OCI-LY1 (cell line): ENCODE results near the gene ACRBP.

Source experiments
- H2AFZ ChIP-seq: fragments of 200-600 bp; sonication (generic), shearing (Covaris generic); 2 replicates; pipeline ENCODE4 v1.6.0; 2014; ENCODE audit warnings: antibody characterized with exemption, mild to moderate bottlenecking, low read length
- H3F3A ChIP-seq: fragments of 200-600 bp; sonication (generic), shearing (Covaris generic); 2 replicates; pipeline ENCODE4 v1.6.0; 2014; ENCODE audit warnings: mild to moderate bottlenecking, antibody characterized with exemption, low read length, moderate library complexity; ENCODE audit not compliant: insufficient read depth
- H3K27ac ChIP-seq: fragments of 200-600 bp; sonication (generic); 2 replicates; pipeline ENCODE4 v1.5.1; 2014; ENCODE audit warnings: low read length, mixed run types, mild to moderate bottlenecking, low read depth; ENCODE audit not compliant: poor library complexity, severe bottlenecking
- H3K27me3 ChIP-seq: fragments of 200-600 bp; sonication (generic); 2 replicates; pipeline ENCODE4 v1.6.0; 2014; ENCODE audit warnings: antibody characterized with exemption, mild to moderate bottlenecking, low read length, moderate library complexity; ENCODE audit not compliant: insufficient read depth
- H3K36me3 ChIP-seq: fragments of 200-600 bp; sonication (generic); 2 replicates; pipeline ENCODE4 v1.6.1; 2014; ENCODE audit warnings: mild to moderate bottlenecking, antibody characterized with exemption, low read length, moderate library complexity, mixed read lengths; ENCODE audit not compliant: insufficient read depth
- H3K4me1 ChIP-seq: fragments of 200-600 bp; sonication (generic); 2 replicates; pipeline ENCODE4 v1.5.1; 2014; ENCODE audit warnings: mild to moderate bottlenecking, low read length, moderate library complexity; ENCODE audit not compliant: insufficient read depth, severe bottlenecking
- H3K4me2 ChIP-seq: fragments of 200-600 bp; sonication (generic), shearing (Covaris generic); 2 replicates; pipeline ENCODE4 v1.6.1; 2014; ENCODE audit warnings: low read length
- H3K4me3 ChIP-seq: fragments of 200-600 bp; sonication (generic); 2 replicates; pipeline ENCODE4 v1.5.1; 2014; ENCODE audit warnings: low read length, low read depth, mild to moderate bottlenecking, mixed read lengths; ENCODE audit not compliant: poor library complexity, severe bottlenecking
- H3K79me2 ChIP-seq: fragments of 200-600 bp; shearing (Covaris generic); 2 replicates; pipeline ENCODE4 v1.6.1; 2016; ENCODE audit warnings: mixed run types, low read length, mixed read lengths; ENCODE audit not compliant: insufficient read depth
- H3K9ac ChIP-seq: fragments of 200-600 bp; sonication (generic), shearing (Covaris generic); 2 replicates; pipeline ENCODE4 v1.6.1; 2014; ENCODE audit warnings: mild to moderate bottlenecking, low read length, mixed read lengths
- H3K9me2 ChIP-seq: fragments of 200-600 bp; sonication (generic), shearing (Covaris generic); 2 replicates; pipeline ENCODE4 v1.6.1; 2014; ENCODE audit warnings: low read depth, mild to moderate bottlenecking, low read length, mixed read lengths
- H3K9me3 ChIP-seq: fragments of 200-600 bp; shearing (Covaris generic); 2 replicates; pipeline ENCODE4 v1.6.1; 2014; ENCODE audit warnings: low read length, mixed read lengths
- H4K20me1 ChIP-seq: fragments of 200-600 bp; sonication (generic), shearing (Covaris generic); 2 replicates; pipeline ENCODE4 v1.6.0; 2016; ENCODE audit warnings: mild to moderate bottlenecking, low read length; ENCODE audit not compliant: insufficient read depth
- CTCF ChIP-seq: fragments of 200-600 bp; sonication (generic), shearing (Covaris generic); IDR thresholded peaks from 2 replicates; pipeline ENCODE4 v1.5.1; 2017; ENCODE audit warnings: mild to moderate bottlenecking, antibody characterized with exemption, low read length, moderate library complexity, mixed read lengths
- EZH2 ChIP-seq: fragments of 200-600 bp; sonication (generic), shearing (Covaris generic); IDR thresholded peaks from 2 replicates; pipeline ENCODE4 v1.8.0; 2017; ENCODE audit warnings: borderline replicate concordance, mixed run types, mild to moderate bottlenecking, antibody characterized with exemption, low read length, moderate library complexity, mixed read lengths

ACRBP gene

GRCh38 chr12:6684609-6685008, 37.4 kb upstream of the ACRBP start:
- H3K27ac ChIP-seq, result no peak overlapping the region
- no peaks in the 10 kb centered on the region for H3K9me2 ChIP-seq
- H4K20me1 ChIP-seq, result no peaks in the 10 kb centered on the region
- H3F3A ChIP-seq, result no peaks in the 10 kb centered on the region; the same call in none of the 2 replicates
- peaks cover 21% of the 10 kb centered on the region for H3K4me1 ChIP-seq
- H3K4me3 ChIP-seq, result no peak overlapping the region
- H3K9ac ChIP-seq, result no peak overlapping the region
- peaks cover 69% of the 10 kb centered on the region for H3K36me3 ChIP-seq
- TF ChIP-seq CTCF (peak; percentile 80), EZH2 (no peak)
- peaks cover 77% of the 10 kb centered on the region for H3K79me2 ChIP-seq
- no peak overlapping the region for H3K4me2 ChIP-seq
- H3K9me3 ChIP-seq, result no peaks in the 10 kb centered on the region
- no peak overlapping the region for H2AFZ ChIP-seq
- H3K27me3 ChIP-seq, result no peaks in the 10 kb centered on the region

DNA sequence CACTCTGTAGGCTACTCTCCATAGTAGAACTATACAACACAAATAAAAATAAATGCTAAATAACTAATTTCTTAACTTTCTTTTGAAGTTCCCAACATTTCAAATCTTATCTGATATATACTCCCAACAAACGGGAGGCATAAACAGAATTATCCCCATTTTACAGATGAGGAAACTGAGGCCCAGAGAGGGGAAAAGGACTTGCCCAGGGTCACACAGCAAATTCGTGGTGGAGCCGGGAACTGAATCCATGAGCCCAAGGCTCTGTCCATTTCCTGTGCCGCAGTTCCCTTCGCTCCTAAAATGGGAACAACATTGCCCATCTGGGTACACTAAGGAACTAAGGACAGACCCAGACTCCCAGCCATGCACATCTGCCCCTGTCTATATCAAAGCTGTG, 29.7 kb upstream of the ACRBP start:
- no peaks in the 10 kb centered on the region for H4K20me1 ChIP-seq

GRCh38 chr12:6672143-6672542, 24.9 kb upstream of the ACRBP start:
- Histone ChIP-seq H3K79me2 (no peaks in the 10 kb centered on the region), H3K9me2 (no peaks in the 10 kb centered on the region), H3K4me3 (no peak overlapping the region), H4K20me1 (no peaks in the 10 kb centered on the region), H2AFZ (no peak overlapping the region), H3K9ac (no peak overlapping the region), H3K4me1 (no peaks in the 10 kb centered on the region), H3K9me3 (no peaks in the 10 kb centered on the region), H3K4me2 (no peak overlapping the region), H3K27me3 (no peaks in the 10 kb centered on the region), H3K27ac (no peak overlapping the region), H3F3A (no peaks in the 10 kb centered on the region), H3K36me3 (peaks cover 100% of the 10 kb centered on the region)
- TF ChIP-seq EZH2 (no peak), CTCF (no peak)

More for the DNA sequence above, 29.7 kb upstream of the ACRBP start:
- no peak overlapping the region for H3K4me3 ChIP-seq
- H3K4me1 ChIP-seq, result no peaks in the 10 kb centered on the region
- no peaks in the 10 kb centered on the region for H3K9me2 ChIP-seq
- H3K4me2 ChIP-seq, result no peak overlapping the region
- H3K79me2 ChIP-seq, result peaks cover 14% of the 10 kb centered on the region
- no peaks in the 10 kb centered on the region for H3K27me3 ChIP-seq
- no peak overlapping the region for H3K27ac ChIP-seq
- no peak overlapping the region for H3K9ac ChIP-seq
- H2AFZ ChIP-seq, result no peak overlapping the region
- TF ChIP-seq EZH2 (no peak), CTCF (no peak)
- peaks cover 98% of the 10 kb centered on the region for H3K36me3 ChIP-seq
- H3K9me3 ChIP-seq, result no peaks in the 10 kb centered on the region
- H3F3A ChIP-seq, result no peaks in the 10 kb centered on the region
